ENCODE measurements around the gene GPR137. TPM values are rescaled to one million over a fixed set of nuclear protein-coding genes. Genes with fewer than 3 reads are reported as not detected.

Gene GPR137
- total RNA-seq, 1 donor from 2014 or later, result 52.5 TPM

GRCh38 chr11:64239662-64240434 lies 45.8 kb upstream of the GPR137 start:
- no peak for DNase-seq
- H3K4me1 Mint-ChIP-seq (ENCODE audit: low read depth, unreplicated experiment), result peaks cover 1% of the 10 kb centered on the region
- H3K36me3 Mint-ChIP-seq (ENCODE audit: unreplicated experiment), result no peaks in the 10 kb centered on the region
- H3K27ac Mint-ChIP-seq (ENCODE audit: unreplicated experiment), result peak overlapping the region; percentile 86
- peak overlapping the region; percentile 94 for H3K4me3 Mint-ChIP-seq (ENCODE audit: unreplicated experiment)
- no peak for TF ChIP-seq CTCF (IDR thresholded peaks at IDR 0.05; ENCODE audit: partially characterized antibody, unreplicated experiment)
- H3K9me3 Mint-ChIP-seq (ENCODE audit: unreplicated experiment), result peaks cover 11% of the 10 kb centered on the region
- peaks cover 14% of the 10 kb centered on the region for H3K27me3 Mint-ChIP-seq (ENCODE audit: unreplicated experiment)

GRCh38 chr11:64240435-64241240 lies 45.0 kb upstream of the GPR137 start, which contains the start of gene FKBP2:
FKBP2 (plus strand) TSS chr11:64241095; CDS start chr11:64242388, 1,293 bp downstream.
- H3K9me3 Mint-ChIP-seq (ENCODE audit: unreplicated experiment), result peaks cover 10% of the 10 kb centered on the region
- DNase-seq, result peak; percentile 97
- H3K4me3 Mint-ChIP-seq (ENCODE audit: unreplicated experiment), result peak within 1 kb of the TSS; percentile 94
- peaks cover 1% of the 10 kb centered on the region for H3K4me1 Mint-ChIP-seq (ENCODE audit: low read depth, unreplicated experiment)
- peak within 1 kb of the TSS; percentile 86 for H3K27ac Mint-ChIP-seq (ENCODE audit: unreplicated experiment)
- TF ChIP-seq CTCF (IDR thresholded peaks at IDR 0.05; ENCODE audit: partially characterized antibody, unreplicated experiment), result no peak
- H3K36me3 Mint-ChIP-seq (ENCODE audit: unreplicated experiment), result no peaks in the 10 kb centered on the region
- H3K27me3 Mint-ChIP-seq (ENCODE audit: unreplicated experiment), result peaks cover 8% of the 10 kb centered on the region

GRCh38 chr11:64241241-64241490 lies 44.5 kb upstream of the GPR137 start:
- no peak for TF ChIP-seq CTCF (IDR thresholded peaks at IDR 0.05; ENCODE audit: partially characterized antibody, unreplicated experiment)
- Mint-ChIP-seq H3K4me1 (ENCODE audit: low read depth, unreplicated experiment) (peaks cover 1% of the 10 kb centered on the region), H3K27me3 (ENCODE audit: unreplicated experiment) (peaks cover 7% of the 10 kb centered on the region), H3K4me3 (ENCODE audit: unreplicated experiment) (peak overlapping the region; percentile 94), H3K27ac (ENCODE audit: unreplicated experiment) (peak overlapping the region; percentile 86), H3K9me3 (ENCODE audit: unreplicated experiment) (peaks cover 10% of the 10 kb centered on the region), H3K36me3 (ENCODE audit: unreplicated experiment) (no peaks in the 10 kb centered on the region)
- DNase-seq, result peak; percentile 100

- H3K36me3 Mint-ChIP-seq (ENCODE audit: unreplicated experiment), result no peaks in the 10 kb centered on the region
- H3K4me3 Mint-ChIP-seq (ENCODE audit: unreplicated experiment), result peak overlapping the region; percentile 94
- H3K27ac Mint-ChIP-seq (ENCODE audit: unreplicated experiment), result peak overlapping the region; percentile 86
- no peak for TF ChIP-seq CTCF (IDR thresholded peaks at IDR 0.05; ENCODE audit: partially characterized antibody, unreplicated experiment)
- H3K27me3 Mint-ChIP-seq (ENCODE audit: unreplicated experiment), result peaks cover 7% of the 10 kb centered on the region
- peaks cover 10% of the 10 kb centered on the region for H3K9me3 Mint-ChIP-seq (ENCODE audit: unreplicated experiment)
- peaks cover 1% of the 10 kb centered on the region for H3K4me1 Mint-ChIP-seq (ENCODE audit: low read depth, unreplicated experiment)
- DNase-seq, result peak; percentile 58
Observed at GRCh38 chr11:64241491-64242374, 43.9 kb upstream of the GPR137 start.

All from glutamatergic neuron (in vitro differentiated cells).